Heart right ventricle (tissue), 16 donors: ENCODE data around the gene ANKRD33B. TPM values are rescaled to one million over a fixed set of nuclear protein-coding genes. Genes with fewer than 3 reads are reported as not detected.
A peak's percentile ranks its signal among the peaks of the same experiment; 100 is the strongest.
"Not testable (repeated sequence)": the region's sequence is repeated elsewhere in the genome, so short reads cannot be mapped to it uniquely, and the experiment has no call there.

Experiments
- ATAC-seq, 8 donors: fragments of 200-7000 bp; cut with Tn5 transposase; one replicate each; pipeline ENCODE4 v1.9.1; 2020; ENCODE audit warnings: mild to moderate bottlenecking in 8 of 8, moderate library complexity in 8 of 8, moderate number of reproducible peaks in 1 of 8
- DNase-seq, 2 donors: peaks; one replicate each; pipeline ENCODE4 v3.0.0-alpha.2; 2020
- H3K27ac ChIP-seq, 10 donors: fragments of 200-600 bp; sonication (generic) in 2 of 10; one replicate each; pipeline versions ENCODE4 v1.5.0 to v1.8.0; 2020 to 2022; ENCODE audit warnings: mild to moderate bottlenecking in 3 of 10
- H3K27me3 ChIP-seq, 7 donors: fragments of 200-600 bp; one replicate each; pipeline ENCODE4 v1.8.0; 2021 to 2022; ENCODE audit warnings: mild to moderate bottlenecking in 2 of 7
- H3K36me3 ChIP-seq, 9 donors: fragments of 200-600 bp; sonication (generic) in 1 of 9; one replicate each; pipeline versions ENCODE4 v1.5.0 to v1.8.0; 2020 to 2022; ENCODE audit warnings: mild to moderate bottlenecking in 2 of 9
- H3K4me1 ChIP-seq, 9 donors: fragments of 200-600 bp; sonication (generic) in 1 of 9; one replicate each; pipeline versions ENCODE4 v1.5.0 to v1.8.0; 2020 to 2022; ENCODE audit warnings: mild to moderate bottlenecking in 4 of 9
- H3K4me3 ChIP-seq, 10 donors: fragments of 200-600 bp; sonication (generic) in 2 of 10; one replicate each; pipeline versions ENCODE4 v1.5.0 to v1.8.0; 2020 to 2022; ENCODE audit warnings: mild to moderate bottlenecking in 7 of 10, moderate library complexity in 2 of 10
- H3K9me3 ChIP-seq, 11 donors: fragments of 200-600 bp in 10 of 11; sonication (generic) in 2 of 11; one replicate each; pipeline versions ENCODE4 v1.5.0 to v1.8.0; 2013 to 2022; ENCODE audit warnings: mild to moderate bottlenecking in 2 of 11, control low read depth in 1 of 11, moderate library complexity in 1 of 11
- CTCF ChIP-seq, 9 donors: fragments of 200-600 bp; sonication (generic) in 2 of 9; IDR thresholded peaks; one replicate each; pipeline versions ENCODE4 v1.5.0 to v1.8.0; 2021 to 2022; ENCODE audit warnings: antibody characterized with exemption in 9 of 9, mild to moderate bottlenecking in 5 of 9, moderate library complexity in 1 of 9
- WGBS, 2 donors: extraction: QIAGEN DNeasy Blood & Tissue Kit; methylation state at CpG; one replicate each; pipeline ENCODE4 v1.1.7; 2013; ENCODE audit warnings: inconsistent platforms in 1 of 2; 5-methylcytosine and 5-hydroxymethylcytosine counted together
- intact Hi-C, 10 donors: fragments of 100-400 bp; cut with DNase I; formaldehyde crosslinking; loops; one replicate each; pipeline versions ENCODE4 v1.11.1 to v1.14.2; 2022
- long read RNA-seq, 3 donors: library from polyadenylated mRNA; unstranded; transcript quantifications; one replicate each; pipeline ENCODE4 v2.0.0, GENCODE V29; 2020 to 2021
- polyA plus RNA-seq, 2 donors: library from polyadenylated mRNA; stranded (reverse); fragments of 200-250 nt; gene quantifications; one replicate each; pipeline ENCODE4 v1.2.3, GENCODE V29; 2013
- total RNA-seq, 10 donors: library from RNA; stranded (reverse); fragmentation: NEBNext Ultra II Directional in 3 of 10; extraction: Animal tissue kit (Norgen Biotek cat#: 25700) in 3 of 10; gene quantifications; one replicate each; pipeline versions ENCODE4 v1.2.1 to v1.2.4, GENCODE V29; 2021 to 2023
- donor health status: Arrhythmogenic right ventricular cardiomyopathy.
- donor health status: ischemic (EF 13 %, LVEDD 7.1; RV severe dilation, severe dysfunction).
- donor health status: healthy with polysubstance abuse.
- donor health status: DM: no; HTN: yes; CAD: no.
- donor health status: DM: no; HTN: no; CAD: no.
- donor health status: ischemic (EF 25% LVEDD 6.9; RV normal size, moderate dysfunction).
- donor health status: ischemic (EF 25% LVEDD 5.7; RV mildly dilated, moderate dysfunction).
- donor health status: healthy.
- donor health status: DM: yes; HTN: yes; CAD: no.
- donor health status: Ischemic cardiomyopathy.
- donor health status: ischemic (EF 35%, LVEDD 5.7; RV mildly dilated, moderate dysfunction).
- donor health status: nonischemic (EF 11% LVEDD 7.7; RV severe dilation, severe dysfunction).
- donor health status: DM: yes; HTN: yes; CAD: no.
- donor health status: PGD.
- donor health status: ischemic (EF 29% LVEDD 5.4; RV normal size, mild dysfunction).
- donor health status: nonischemic (EF 23%, LVEDD 6.1; RV moderate dilation, normal function).

ANKRD33B gene
- 10 to 100 TPM in 6 of 10 donors, 1 to 10 TPM in 4; 1.9 to 33.0 (median 19.8) TPM for total RNA-seq
- polyA plus RNA-seq, result 1 to 10 TPM in 1 of 2 donors, under 1 TPM in 1; 0.46 to 1.2 TPM
- long read RNA-seq, donor 1, partial matches to known transcripts, result 0 of 1 reads
- long read RNA-seq, donor 1, other reads (novel, unspliced or antisense), result 1 of 1 reads
- long read RNA-seq, donor 2, full-length matches to known transcripts, result 2 of 7 reads
- long read RNA-seq, donor 2, partial matches to known transcripts, result 0 of 7 reads
- long read RNA-seq, donor 2, other reads (novel, unspliced or antisense), result 5 of 7 reads
- long read RNA-seq, donor 3, partial matches to known transcripts, result 0 of 3 reads
- long read RNA-seq, donor 3, other reads (novel, unspliced or antisense), result 3 of 3 reads

- intact Hi-C loops, result loop anchor here in 6 of 10 donors (5.0 to 10.0 kb wide), 5 partner anchors 38 to 109 kb away; no protein-coding TSS in a partner anchor
- H3K36me3 ChIP-seq, result no peaks in the 10 kb centered on the region
- peaks cover 0 to 35% (median 0%) of the 10 kb centered on the region in 7 donors for H3K27me3 ChIP-seq
These were observed at the start of gene ANKRD33B for GRCh38 chr5:10563945-10564837. Gene ANKRD33B (plus strand): TSS chr5:10564070. CDS start chr5:10564468, 398 bp downstream.

GRCh38 chr5:10514572-10514971 lies 49.3 kb upstream of the ANKRD33B start:
- H3K27me3 ChIP-seq, H3K27ac ChIP-seq, DNase-seq, H3K9me3 ChIP-seq, H3K4me3 ChIP-seq, intact Hi-C loops, ATAC-seq, H3K4me1 ChIP-seq, H3K36me3 ChIP-seq: not testable (repeated sequence)
- WGBS, 2 donors, result 91 to 95% methylated on average over 8 of the region's 8 CpGs

More at GRCh38 chr5:10563945-10564837, at the start of gene ANKRD33B:
- ATAC-seq (peak; percentile 67 to 78 (median 74)), DNase-seq (peak; percentile 72 to 73)
- peak within 1 kb of the TSS; percentile 33 to 89 (median 84) for H3K27ac ChIP-seq
- H3K9me3 ChIP-seq, result no peaks in the 10 kb centered on the region
- H3K4me3 ChIP-seq, result peak within 1 kb of the TSS; percentile 50 to 87 (median 78)
- peaks cover 6 to 52% (median 41%) of the 10 kb centered on the region in 9 donors for H3K4me1 ChIP-seq
- no peak for TF ChIP-seq CTCF (IDR thresholded peaks at IDR 0.05)
- WGBS, 2 donors, result 1% methylated on average over 90 to 112 of the region's 119 CpGs

- no peak for ATAC-seq
- intact Hi-C loops, result no loop called here
- WGBS, 2 donors, result 91 to 92% methylated on average over 2 of the region's 2 CpGs
- no peak for TF ChIP-seq CTCF (IDR thresholded peaks at IDR 0.05)
- no peaks in the 10 kb centered on the region for H3K36me3 ChIP-seq
- peaks cover 0 to 5% (median 0%) of the 10 kb centered on the region in 11 donors for H3K9me3 ChIP-seq
- no peak for DNase-seq
- H3K4me1 ChIP-seq, result peaks cover 0 to 4% (median 0%) of the 10 kb centered on the region in 9 donors
- no peaks in the 10 kb centered on the region for H3K27me3 ChIP-seq
- no peak overlapping the region for H3K27ac ChIP-seq
- H3K4me3 ChIP-seq, result no peak overlapping the region
These were observed 48.4 kb upstream of the ANKRD33B start for GRCh38 chr5:10515492-10515891.

GRCh38 chr5:10518347-10518746 lies 45.5 kb upstream of the ANKRD33B start:
- no peak overlapping the region for H3K4me3 ChIP-seq
- H3K27ac ChIP-seq, result no peak overlapping the region
- intact Hi-C loops, result no loop called here
- no peak for TF ChIP-seq CTCF (IDR thresholded peaks at IDR 0.05)
- no peaks in the 10 kb centered on the region for H3K27me3 ChIP-seq
- H3K36me3 ChIP-seq, result no peaks in the 10 kb centered on the region
- 84 to 91% methylated on average over 2 of the region's 2 CpGs for WGBS, 2 donors
- peaks cover 0 to 10% (median 0%) of the 10 kb centered on the region in 11 donors for H3K9me3 ChIP-seq
- H3K4me1 ChIP-seq, result peaks cover 0 to 4% (median 0%) of the 10 kb centered on the region in 9 donors
- no peak for ATAC-seq
- DNase-seq, result no peak
